ENCODE results near the gene NAIF1.

GRCh38 chr9:128088253-128088945, 21.3 kb upstream of the NAIF1 start:
- no peak for TF ChIP-seq RFX5 (IDR thresholded peaks at IDR 0.05; ENCODE audit: low read length)
- TF ChIP-seq TAF1 (IDR thresholded peaks at IDR 0.05; ENCODE audit: borderline replicate concordance, low read depth, low read length): no peak
- no peak for TF ChIP-seq USF1 (IDR thresholded peaks at IDR 0.05; ENCODE audit: borderline replicate concordance, low read depth)
- no peak for TF ChIP-seq EP300 (IDR thresholded peaks at IDR 0.05; ENCODE audit: borderline replicate concordance in 1 of 2, low read depth in 1 of 2, low read length in 1 of 2)
- TF ChIP-seq FOXJ3 (CRISPR knock-in tag; IDR thresholded peaks at IDR 0.05): no peak
- no peak for TF ChIP-seq ELF1 (IDR thresholded peaks at IDR 0.05)
- no peak for TF ChIP-seq EZH2phosphoT487 (IDR thresholded peaks at IDR 0.05; ENCODE audit: borderline replicate concordance, low read depth)
- no peak for TF ChIP-seq CTCF (IDR thresholded peaks at IDR 0.05)

Data from SK-N-SH (cell line).